Measurements from ENCODE around the gene ANKRD52. TPM values are rescaled to one million over a fixed set of nuclear protein-coding genes. Genes with fewer than 3 reads are reported as not detected.

ANKRD52 gene
- total RNA-seq, 1 donor from 2014 or later = 76.4 TPM

Other genes with a start within 250 kb of the ANKRD52 start
- 1.9 and 3.7 TPM in 2 replicates for gene IKZF4, start 237.3 kb downstream of the ANKRD52 start, total RNA-seq
- 119 and 710 TPM in 2 replicates for gene RPS26, start 216.5 kb downstream of the ANKRD52 start, total RNA-seq
- 5.1 and 19.4 TPM in 2 replicates for gene ERBB3, start 178.2 kb downstream of the ANKRD52 start, total RNA-seq
- 148 and 159 TPM in 2 replicates for gene PA2G4, start 153.8 kb downstream of the ANKRD52 start, total RNA-seq
- 1,963 and 2,452 TPM in 2 replicates for gene RPL41, start 141.8 kb downstream of the ANKRD52 start, total RNA-seq
- 3.6 and 3.7 TPM in 2 replicates for gene ZC3H10, start 140.1 kb downstream of the ANKRD52 start, total RNA-seq
- 347 and 558 TPM in 2 replicates for gene ESYT1, start 130.1 kb downstream of the ANKRD52 start, total RNA-seq
- 57.8 and 70.2 TPM in 2 replicates for gene MYL6B, start 105.8 kb downstream of the ANKRD52 start, total RNA-seq
- gene MYL6, start 100.0 kb downstream of the ANKRD52 start, total RNA-seq = 2,255 and 3,927 TPM in 2 replicates
- 17.4 and 61.2 TPM in 2 replicates for gene SMARCC2, start 68.9 kb downstream of the ANKRD52 start, total RNA-seq
- 84.4 and 140 TPM in 2 replicates for gene RNF41, start 36.5 kb downstream of the ANKRD52 start, total RNA-seq
- gene NABP2, start 34.0 kb downstream of the ANKRD52 start, total RNA-seq = 17.8 and 20.8 TPM in 2 replicates
- gene SLC39A5, start 28.3 kb downstream of the ANKRD52 start, total RNA-seq = 0.20 TPM in 1 of 2 replicates, not detected in the other
- gene COQ10A, start 8.6 kb upstream of the ANKRD52 start, total RNA-seq = 7.5 and 11.2 TPM in 2 replicates
- 141 and 259 TPM in 2 replicates for gene CS, start 41.9 kb upstream of the ANKRD52 start, total RNA-seq
- 91.2 and 137 TPM in 2 replicates for gene CNPY2, start 57.6 kb upstream of the ANKRD52 start, total RNA-seq
- gene PAN2, start 75.6 kb upstream of the ANKRD52 start, total RNA-seq = 5.6 and 22.7 TPM in 2 replicates
- gene IL23A, start 80.5 kb upstream of the ANKRD52 start, total RNA-seq = 1.7 and 25.2 TPM in 2 replicates
- 141 and 200 TPM in 2 replicates for gene STAT2, start 101.7 kb upstream of the ANKRD52 start, total RNA-seq
- not detected in 2 replicates for gene APOF, start 104.5 kb upstream of the ANKRD52 start, total RNA-seq
- gene TIMELESS, start 191.0 kb upstream of the ANKRD52 start, total RNA-seq = 5.2 and 8.7 TPM in 2 replicates
- gene MIP, start 196.3 kb upstream of the ANKRD52 start, total RNA-seq = 0.15 TPM in 1 of 2 replicates, not detected in the other
- 1.0 and 1.5 TPM in 2 replicates for gene SPRYD4, start 210.2 kb upstream of the ANKRD52 start, total RNA-seq
- gene GLS2, start 229.8 kb upstream of the ANKRD52 start, total RNA-seq = 1.4 and 1.6 TPM in 2 replicates

Measured in renal cortical epithelial cell (primary cell).